ENCODE data around the gene EPHA6.
"Not testable (repeated sequence)": the region's sequence is repeated elsewhere in the genome, so short reads cannot be mapped to it uniquely, and the experiment has no call there.

EPHA6 gene

DNA sequence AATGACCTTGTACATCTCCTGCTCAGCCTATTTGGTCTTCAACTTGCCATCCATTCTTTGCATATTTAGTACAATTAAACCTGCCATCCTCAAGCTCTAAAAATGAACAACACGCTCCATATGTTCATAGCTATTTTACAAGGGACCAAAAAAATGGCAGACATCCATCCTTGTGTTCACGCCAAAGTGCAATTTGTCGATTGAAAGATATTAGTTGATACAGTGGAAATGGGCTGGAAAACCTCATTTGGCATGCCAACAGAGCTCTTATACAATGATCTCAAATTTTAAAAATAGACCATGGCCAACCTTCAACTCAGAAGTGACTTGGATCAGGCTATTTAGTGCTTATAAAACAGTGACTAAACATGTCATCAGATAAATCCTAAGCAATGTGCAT is 536.6 kb downstream of the EPHA6 start:
- DNase-seq (ENCODE audit: low read depth, low spot score) = no peak
- no peak overlapping the region for H3K4me3 ChIP-seq (ENCODE audit: low read length)

DNA sequence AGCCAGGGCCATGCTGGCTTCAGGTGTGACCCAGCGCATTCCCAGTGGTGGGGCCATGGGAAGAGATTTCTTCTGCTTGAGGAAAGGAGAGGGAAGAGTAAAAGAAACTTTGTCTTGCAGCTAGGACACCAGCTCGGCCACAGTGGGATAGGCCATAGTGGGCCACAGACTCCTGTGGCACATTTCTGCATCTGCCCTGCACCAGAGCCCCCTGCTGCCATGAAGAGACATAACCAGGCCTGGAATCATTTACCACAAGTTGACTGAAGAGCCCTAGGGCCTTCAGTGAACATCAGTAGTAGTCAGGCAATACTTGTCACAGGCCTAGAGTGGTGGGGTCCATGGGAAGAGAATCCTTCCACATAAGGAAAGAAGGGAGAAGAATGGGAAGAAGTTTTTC is 538.8 kb downstream of the EPHA6 start:
- H3K4me3 ChIP-seq (ENCODE audit: low read length) = no peak overlapping the region
- DNase-seq (ENCODE audit: low read depth, low spot score) = no peak

DNA sequence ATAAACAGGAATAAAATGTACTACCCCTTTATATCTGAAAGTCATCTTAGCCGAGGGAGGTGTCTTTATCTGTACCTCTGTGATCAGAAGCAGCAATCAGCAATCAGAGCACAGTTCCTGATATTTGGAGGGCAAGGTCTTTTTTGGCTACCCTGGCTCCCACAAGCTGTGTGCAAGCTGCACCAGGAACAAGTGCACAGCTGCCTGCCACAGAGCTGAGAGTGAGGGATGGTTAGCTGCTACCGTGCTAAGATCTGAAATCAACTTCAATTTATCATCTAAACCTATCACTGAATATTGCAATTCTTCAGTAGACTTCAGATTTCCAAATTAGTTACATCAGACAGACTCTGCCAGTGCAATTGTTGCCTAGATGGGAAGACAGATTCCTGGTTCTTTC is 545.6 kb downstream of the EPHA6 start:
- DNase-seq (ENCODE audit: low read depth, low spot score) = no peak
- H3K4me3 ChIP-seq (ENCODE audit: low read length) = no peak overlapping the region

DNA sequence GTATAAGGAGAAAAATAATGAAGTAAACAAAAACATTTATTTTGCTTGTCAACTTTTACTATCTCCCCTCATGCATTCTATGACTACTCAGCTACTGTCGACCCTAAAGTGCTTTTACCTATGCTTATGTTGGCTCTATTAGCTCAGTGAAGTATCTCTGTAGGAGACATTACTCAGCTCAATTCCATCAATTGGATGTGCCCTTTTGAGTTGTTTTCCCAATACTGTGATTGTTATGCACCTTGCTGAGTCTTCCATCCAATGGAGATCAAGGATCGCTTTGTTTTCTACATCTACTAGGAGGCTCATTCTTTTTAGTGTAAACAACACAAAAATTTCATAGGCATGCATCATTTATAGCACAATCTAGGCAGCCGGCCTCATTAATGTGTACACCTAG is 546.4 kb downstream of the EPHA6 start:
- no peak for DNase-seq (ENCODE audit: low read depth, low spot score)
- no peak overlapping the region for H3K4me3 ChIP-seq (ENCODE audit: low read length)

DNA sequence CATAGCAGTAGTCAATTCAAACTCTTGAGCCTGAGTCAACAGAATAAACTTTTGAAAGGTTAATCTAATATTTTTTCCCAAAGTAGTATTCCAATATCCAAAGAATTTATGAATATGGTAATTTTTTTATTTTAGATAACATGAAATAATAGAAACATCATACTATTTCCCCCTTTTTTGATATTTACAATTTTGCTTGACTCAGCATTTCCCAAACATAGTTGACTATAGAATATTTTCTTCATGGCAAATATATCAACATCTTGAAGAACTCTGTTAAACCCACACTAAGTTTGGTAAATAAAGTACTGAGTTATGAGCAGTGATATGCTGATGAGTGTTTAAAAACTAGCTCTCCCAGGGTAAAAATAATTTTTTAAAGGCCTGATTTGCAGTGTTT is 570.2 kb downstream of the EPHA6 start:
- H3K4me3 ChIP-seq (ENCODE audit: low read length) = no peak overlapping the region
- DNase-seq (ENCODE audit: low read depth, low spot score) = no peak

DNA sequence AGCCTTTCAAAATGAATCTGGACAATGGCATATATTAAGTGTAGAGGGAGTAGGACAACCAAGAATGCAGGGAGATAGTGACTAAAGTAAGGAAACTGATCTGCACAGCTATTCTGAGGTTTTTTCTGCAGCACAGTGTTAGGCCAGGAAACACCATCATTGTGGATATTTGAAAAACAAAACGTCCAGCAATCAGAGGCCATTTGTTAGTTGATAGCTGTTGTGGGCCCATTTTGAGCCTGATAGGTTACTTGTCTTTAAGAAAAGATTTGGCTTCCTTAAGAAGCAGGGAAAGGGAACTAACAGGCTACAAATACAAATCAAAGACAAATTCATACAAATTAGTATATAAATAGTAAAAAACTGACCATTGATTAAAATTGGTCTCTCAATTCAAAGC is 574.4 kb downstream of the EPHA6 start:
- H3K4me3 ChIP-seq (ENCODE audit: low read length) = no peak overlapping the region

DNA sequence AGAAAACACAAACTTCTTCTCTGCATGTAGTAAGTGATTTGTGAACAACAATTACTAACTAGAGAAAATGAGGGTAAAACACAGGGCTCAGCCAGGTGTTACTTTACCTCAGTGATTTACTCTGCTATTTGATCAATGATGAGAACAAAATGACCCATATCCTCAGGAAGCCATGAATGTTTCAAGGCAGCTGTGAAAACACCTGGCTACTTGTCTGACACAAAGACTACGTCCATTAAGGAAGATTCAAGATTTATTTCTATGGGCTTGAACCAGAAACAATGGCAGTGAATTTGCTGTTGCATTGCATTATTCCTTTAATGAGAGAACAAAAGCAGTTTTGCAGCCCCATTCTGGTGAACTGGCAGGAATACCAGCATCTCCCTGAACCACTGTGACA is 575.5 kb downstream of the EPHA6 start:
- no peak for DNase-seq (ENCODE audit: low read depth, low spot score)
- H3K4me3 ChIP-seq (ENCODE audit: low read length) = no peak overlapping the region

More for the DNA sequence above, 574.4 kb downstream of the EPHA6 start:
- DNase-seq (ENCODE audit: low read depth, low spot score) = no peak

DNA sequence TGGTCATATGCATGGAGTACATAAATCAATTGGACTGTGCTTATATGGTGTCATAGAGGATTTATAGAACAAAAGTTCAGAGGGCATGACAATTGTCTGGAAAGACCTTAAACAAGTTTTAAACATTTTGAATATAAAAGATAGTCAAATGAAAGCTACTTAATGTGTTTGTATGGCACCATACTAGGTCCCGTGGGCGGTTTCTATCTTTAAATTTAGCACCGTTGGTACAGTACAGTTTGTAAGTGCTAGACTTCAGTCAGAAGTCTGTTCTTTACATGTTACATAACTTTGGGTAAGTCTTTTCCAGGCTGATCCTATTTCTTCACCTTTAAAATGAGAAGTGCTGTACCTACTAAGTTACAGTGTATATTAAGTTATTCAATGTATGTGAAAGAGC is 576.8 kb downstream of the EPHA6 start:
- no peak overlapping the region for H3K4me3 ChIP-seq (ENCODE audit: low read length)
- no peak for DNase-seq (ENCODE audit: low read depth, low spot score)

DNA sequence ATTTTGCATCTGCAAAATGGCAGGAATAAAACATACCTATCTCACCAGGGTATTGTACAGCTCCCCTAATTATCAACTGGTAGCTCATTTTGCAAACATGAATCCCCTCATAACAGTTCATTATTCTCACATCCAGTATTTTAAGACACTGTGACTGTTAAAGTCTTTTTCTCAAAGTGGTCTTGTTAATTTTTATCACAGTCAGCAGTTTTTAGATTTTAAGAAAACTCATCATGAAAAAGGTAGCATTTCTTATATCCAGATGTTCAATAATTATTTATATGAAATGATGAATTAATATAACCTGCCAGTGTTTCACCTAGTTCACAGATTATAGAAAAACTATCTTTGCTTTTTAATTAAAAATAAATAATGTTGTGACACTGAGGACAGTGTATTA is 595.2 kb downstream of the EPHA6 start:
- H3K4me3 ChIP-seq (ENCODE audit: low read length) = no peak overlapping the region
- DNase-seq (ENCODE audit: low read depth, low spot score) = no peak

DNA sequence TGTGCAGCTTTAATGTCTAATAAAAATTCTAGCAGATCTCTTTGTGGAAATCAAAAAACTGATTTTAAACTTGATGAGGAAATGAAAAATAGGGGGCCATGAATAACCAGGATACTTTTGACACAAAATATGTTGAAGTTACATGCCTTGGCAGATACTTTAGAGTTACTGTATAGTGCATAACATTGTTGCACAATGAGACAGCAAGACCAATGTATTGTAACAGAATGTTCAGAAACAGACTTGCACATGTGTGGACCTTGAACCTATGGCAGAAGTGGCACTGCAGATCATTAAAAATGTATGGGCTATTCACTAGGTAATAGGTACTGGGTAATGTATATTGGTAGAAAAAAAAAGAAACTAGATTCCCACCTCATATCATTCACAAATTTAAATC is 607.2 kb downstream of the EPHA6 start:
- no peak for DNase-seq (ENCODE audit: low read depth, low spot score)
- H3K4me3 ChIP-seq (ENCODE audit: low read length) = no peak overlapping the region

DNA sequence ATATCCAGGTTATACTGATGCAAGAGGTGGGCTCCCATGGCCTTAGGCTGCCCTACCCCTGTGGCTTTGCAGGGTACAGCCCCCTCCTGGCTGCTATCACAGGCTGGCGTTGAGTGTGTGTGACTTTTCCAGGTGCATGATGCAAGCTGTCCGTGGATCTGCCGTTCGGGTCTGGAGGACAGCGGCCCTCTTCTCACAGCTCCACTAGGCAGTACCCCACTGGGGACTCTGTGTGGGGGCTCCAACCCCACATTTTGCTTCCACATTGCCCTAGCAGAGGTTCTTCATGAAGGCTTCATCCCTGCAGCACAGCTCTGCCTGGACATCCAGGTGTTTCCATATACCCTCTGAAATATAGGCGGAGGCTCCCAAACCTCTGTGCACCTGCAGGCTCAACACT is 610.6 kb downstream of the EPHA6 start:
- no peak overlapping the region for H3K4me3 ChIP-seq (ENCODE audit: low read length)
- DNase-seq (ENCODE audit: low read depth, low spot score) = no peak

DNA sequence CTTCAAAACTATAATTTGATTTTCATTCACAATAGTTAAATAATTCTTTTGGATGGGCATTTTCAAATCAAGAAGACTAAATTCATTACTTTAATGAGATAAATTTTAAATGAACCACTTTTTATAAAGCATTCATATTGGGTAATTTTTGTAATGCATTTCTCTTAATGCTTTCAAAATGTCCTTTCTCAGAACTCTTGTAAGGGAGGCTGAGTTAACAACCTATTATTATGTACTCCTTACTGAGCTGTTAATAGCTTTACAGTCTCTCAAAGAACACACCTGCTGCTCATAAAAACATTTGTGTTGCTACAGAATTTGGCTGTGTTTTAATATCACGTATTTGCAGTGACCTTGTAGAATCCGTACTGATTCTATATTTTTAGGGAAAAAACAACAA is 616.2 kb downstream of the EPHA6 start:
- no peak for DNase-seq (ENCODE audit: low read depth, low spot score)
- H3K4me3 ChIP-seq (ENCODE audit: low read length) = no peak overlapping the region

DNA sequence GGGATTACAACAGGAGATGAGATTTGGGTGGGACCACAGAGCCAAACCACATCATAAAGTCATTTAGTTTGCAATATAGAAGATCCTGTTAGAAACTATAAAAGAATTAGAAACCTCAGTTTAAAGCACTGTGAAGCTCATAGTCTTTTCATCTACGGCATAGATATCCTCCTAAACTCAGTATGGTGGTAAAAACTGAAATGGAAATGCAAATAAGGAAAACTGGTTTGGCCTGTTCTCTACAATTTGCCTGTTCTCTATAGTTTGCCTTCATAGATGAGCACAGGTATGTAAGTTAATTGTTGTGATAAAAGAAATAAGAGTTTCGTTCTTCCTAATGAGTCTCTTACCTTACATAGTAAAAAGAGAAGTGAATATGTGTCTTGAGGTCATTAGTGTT is 618.5 kb downstream of the EPHA6 start:
- no peak for DNase-seq (ENCODE audit: low read depth, low spot score)
- H3K4me3 ChIP-seq (ENCODE audit: low read length) = no peak overlapping the region

DNA sequence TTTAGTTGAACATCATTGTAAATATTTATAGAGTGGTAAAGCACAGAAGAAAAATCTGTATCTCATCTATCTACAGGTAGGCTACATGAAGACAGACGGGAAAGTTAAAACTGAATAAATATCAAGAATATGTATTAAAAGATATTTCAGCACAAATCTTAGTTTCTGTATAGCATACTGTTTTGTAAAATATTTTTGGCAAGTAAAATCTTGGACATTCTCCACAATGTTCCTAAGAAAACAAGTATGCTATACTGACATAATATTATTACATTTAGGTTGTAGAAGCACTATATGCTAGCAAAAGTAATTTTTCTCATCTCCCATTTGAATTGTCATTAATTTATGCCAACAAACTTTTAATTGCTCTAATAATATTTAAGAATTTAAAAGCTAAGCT is 623.7 kb downstream of the EPHA6 start:
- H3K4me3 ChIP-seq (ENCODE audit: low read length) = no peak overlapping the region
- DNase-seq (ENCODE audit: low read depth, low spot score) = no peak

DNA sequence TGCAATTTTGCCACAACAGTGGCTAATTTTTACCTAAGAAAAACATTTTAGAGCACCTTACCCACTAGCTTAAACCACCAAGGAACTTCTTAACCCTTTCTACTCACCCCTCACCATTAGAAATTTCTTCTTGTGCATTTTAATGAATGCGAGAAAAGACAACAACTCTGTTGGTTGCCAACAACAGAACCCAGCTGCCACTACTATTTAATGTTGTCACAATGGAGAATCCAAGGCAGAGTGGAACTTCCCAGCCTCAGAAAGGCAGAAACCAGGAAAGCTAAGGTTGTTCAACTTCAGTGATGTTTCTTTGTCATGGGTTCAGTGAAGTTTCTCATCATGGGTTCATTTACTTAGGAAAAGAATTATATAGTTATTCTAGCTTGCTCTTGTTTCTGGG is 625.0 kb downstream of the EPHA6 start:
- no peak for DNase-seq (ENCODE audit: low read depth, low spot score)
- no peak overlapping the region for H3K4me3 ChIP-seq (ENCODE audit: low read length)

DNA sequence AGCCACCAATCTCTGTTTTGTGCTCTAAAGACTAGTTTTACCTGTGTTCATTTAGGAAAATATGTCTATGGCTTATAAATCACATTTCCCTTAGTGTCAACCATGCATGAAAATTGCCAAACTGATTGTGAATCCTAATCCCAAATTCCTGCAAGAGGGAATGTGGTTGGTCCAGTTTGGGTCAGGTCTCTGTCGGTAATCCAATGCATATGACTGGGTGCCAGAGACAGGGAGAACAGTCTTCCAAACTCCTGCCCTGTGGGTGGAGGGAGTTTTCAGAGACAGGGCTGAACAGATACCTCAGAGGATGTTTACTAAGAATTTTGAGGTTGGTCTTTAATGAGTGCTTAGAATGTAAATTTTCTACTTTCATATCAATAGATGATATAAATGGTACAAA is 649.6 kb downstream of the EPHA6 start:
- H3K4me3 ChIP-seq (ENCODE audit: low read length) = no peak overlapping the region
- no peak for DNase-seq (ENCODE audit: low read depth, low spot score)

DNA sequence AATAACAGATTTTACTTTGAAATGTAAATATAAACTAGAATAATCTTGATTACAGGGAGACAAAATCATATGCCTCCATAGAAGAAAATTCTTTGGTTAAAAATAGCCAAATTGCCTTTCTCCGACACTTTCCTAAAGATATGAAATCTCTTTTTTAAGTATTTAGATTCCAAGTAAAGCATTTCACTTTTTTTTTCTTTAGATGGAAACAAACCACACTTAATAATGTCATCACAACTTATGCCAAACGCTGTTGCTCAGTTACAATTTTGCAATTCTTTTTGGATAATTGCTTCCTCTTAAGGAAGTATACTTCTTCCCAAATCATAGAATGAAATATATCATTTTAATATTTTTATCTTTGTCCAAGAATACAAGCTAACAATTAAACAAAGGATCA is 656.1 kb downstream of the EPHA6 start:
- DNase-seq (ENCODE audit: low read depth, low spot score) = no peak
- H3K4me3 ChIP-seq (ENCODE audit: low read length) = no peak overlapping the region

DNA sequence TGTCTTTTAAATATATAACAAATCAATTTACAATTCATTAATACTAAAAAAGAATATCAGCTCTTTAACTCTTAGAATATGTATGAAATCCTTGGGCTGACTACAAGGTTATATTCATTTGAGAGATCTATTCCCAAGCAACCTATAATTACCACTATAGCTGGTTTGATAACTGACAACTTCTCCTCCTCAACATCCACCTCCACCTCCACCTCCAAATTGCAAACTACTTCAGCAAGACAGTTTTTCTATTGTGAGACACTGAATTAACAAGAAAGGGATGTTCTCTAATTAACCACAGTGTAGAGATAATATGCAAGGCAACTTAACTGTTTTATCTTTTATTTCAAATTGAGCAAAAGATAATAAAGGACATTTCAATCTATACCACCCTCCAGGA is 665.3 kb downstream of the EPHA6 start:
- no peak for DNase-seq (ENCODE audit: low read depth, low spot score)
- H3K4me3 ChIP-seq (ENCODE audit: low read length) = no peak overlapping the region

DNA sequence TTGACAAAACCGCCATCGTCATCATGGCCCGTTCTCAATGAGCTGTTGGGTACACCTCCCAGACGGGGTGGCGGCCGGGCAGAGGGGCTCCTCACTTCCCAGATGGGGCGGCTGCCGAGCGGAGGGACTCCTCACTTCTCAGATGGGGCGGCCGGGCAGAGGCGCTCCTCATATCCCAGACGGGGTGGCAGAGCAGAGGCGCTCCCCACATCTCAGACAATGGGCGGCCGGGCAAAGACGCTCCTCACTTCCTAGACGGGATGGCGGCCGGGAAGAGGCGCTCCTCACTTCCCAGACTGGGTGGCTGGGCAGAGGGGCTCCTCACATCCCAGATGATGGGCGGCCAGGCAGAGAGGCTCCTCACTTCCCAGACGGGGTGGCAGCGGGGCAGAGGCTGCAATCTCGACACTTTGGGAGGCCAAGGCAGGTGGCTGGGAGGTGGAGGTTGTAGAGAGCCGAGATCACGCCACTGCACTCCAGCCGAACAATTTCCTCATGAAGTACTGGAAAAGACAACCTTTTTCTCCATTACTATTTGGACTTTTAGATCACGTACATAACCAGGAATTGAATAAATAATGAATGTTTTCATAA is 666.4 kb downstream of the EPHA6 start:
- DNase-seq (ENCODE audit: low read depth, low spot score); H3K4me3 ChIP-seq (ENCODE audit: low read length): not testable (repeated sequence)

DNA sequence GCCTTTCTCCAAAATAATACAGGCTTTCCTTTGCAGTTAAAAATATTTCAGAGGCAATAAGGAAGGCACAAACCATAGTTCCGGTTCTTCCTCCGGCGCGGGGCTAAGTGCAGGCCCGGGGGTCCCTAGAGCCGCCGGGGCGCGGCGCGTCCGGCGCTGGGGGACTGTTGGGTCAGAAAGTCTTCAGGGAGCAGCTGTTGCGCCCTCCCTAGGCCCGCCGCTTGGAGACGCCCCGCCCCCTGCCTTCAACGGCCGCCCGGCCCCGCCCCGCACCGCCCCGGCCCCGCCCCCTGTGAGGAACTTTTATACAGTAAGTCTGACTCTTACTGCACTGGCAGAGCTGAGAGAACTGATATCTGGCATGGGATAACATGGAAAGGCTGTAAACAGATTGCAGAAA is 667.0 kb downstream of the EPHA6 start:
- no peak for DNase-seq (ENCODE audit: low read depth, low spot score)

DNA sequence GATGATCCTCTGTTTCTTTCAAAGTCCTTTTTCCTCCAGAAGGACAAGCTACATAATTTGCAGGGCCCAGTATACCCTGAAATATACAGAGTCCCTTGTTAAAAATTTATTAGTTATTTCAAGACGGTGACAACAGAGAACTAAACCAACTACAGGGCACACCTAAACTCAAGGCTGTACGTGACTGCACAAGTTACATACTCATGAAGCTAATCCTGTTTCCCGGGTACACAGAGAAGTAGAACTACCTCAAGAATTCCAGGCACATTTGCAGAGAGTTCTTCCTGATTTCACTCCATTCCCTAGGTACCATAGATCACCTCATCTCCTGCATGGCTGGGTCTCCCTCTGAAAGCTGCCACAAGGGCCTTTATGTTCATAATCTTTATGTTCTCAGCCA is 670.8 kb downstream of the EPHA6 start:
- DNase-seq (ENCODE audit: low read depth, low spot score) = no peak

More for the DNA sequence above, 667.0 kb downstream of the EPHA6 start:
- H3K4me3 ChIP-seq (ENCODE audit: low read length) = no peak overlapping the region

DNA sequence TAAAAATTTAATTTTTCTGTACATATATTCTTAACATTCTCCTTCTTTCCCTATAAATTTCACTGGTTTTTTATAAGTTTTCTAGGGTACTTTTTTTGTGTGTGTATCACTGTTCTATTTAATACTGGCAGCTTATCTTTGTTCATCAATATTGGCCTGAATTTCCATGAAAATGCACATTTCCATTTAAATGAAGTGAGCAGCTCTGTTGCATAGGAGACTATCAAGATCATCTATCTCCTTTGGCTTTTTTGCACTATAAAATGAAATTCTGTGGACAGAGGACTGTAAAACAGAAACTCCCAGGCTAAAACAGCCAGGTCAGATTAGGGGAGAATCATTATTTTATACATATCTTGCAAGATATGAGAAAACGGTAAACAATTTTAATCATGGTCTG is 673.2 kb downstream of the EPHA6 start:
- DNase-seq (ENCODE audit: low read depth, low spot score) = no peak
- H3K4me3 ChIP-seq (ENCODE audit: low read length) = no peak overlapping the region

More for the DNA sequence above, 670.8 kb downstream of the EPHA6 start:
- H3K4me3 ChIP-seq (ENCODE audit: low read length) = no peak overlapping the region

All from Jurkat, Clone E6-1 (cell line).